Measurements from ENCODE around the gene PDE4B. TPM values are rescaled to one million over a fixed set of nuclear protein-coding genes. Genes with fewer than 3 reads are reported as not detected.
"Not testable (repeated sequence)": the region's sequence is repeated elsewhere in the genome, so short reads cannot be mapped to it uniquely, and the experiment has no call there.

PDE4B gene
- polyA plus RNA-seq, 1 experiment: 17.6 TPM

GRCh38 chr1:65866439-65866838 is 73.7 kb downstream of the PDE4B start:
- CTCF ChIA-PET: interaction anchor here (1.0 kb wide), 1 partner anchor 178 kb away, joined by 4 read pairs; no protein-coding TSS in a partner anchor
- H3K4me3 ChIP-seq (ENCODE audit: low read depth, low read length): no peak overlapping the region
- no peak for TF ChIP-seq CTCF (IDR thresholded peaks at IDR 0.05; ENCODE audit: low read depth, low read length)

GRCh38 chr1:65872301-65872700 is 79.6 kb downstream of the PDE4B start:
- CTCF ChIA-PET: interaction anchor here (0.6 kb wide), 1 partner anchor 63 kb away, joined by 5 read pairs; no protein-coding TSS in a partner anchor
- Histone ChIP-seq H3K27me3 (ENCODE audit: control insufficient read depth, insufficient read depth, low read length) (no peaks in the 10 kb centered on the region), H3K4me3 (ENCODE audit: low read depth, low read length) (no peak overlapping the region), H3K27ac (ENCODE audit: low read depth, low read length) (no peak overlapping the region), H3K9me3 (ENCODE audit: control insufficient read depth, insufficient read depth, low read length) (no peaks in the 10 kb centered on the region)
- POLR2A ChIA-PET: no interaction called here
- no peak for TF ChIP-seq CTCF (IDR thresholded peaks at IDR 0.05; ENCODE audit: low read depth, low read length)
- no peak for DNase-seq (ENCODE audit: low read depth, low spot score)

More at GRCh38 chr1:65866439-65866838, 73.7 kb downstream of the PDE4B start:
- POLR2A ChIA-PET: no interaction called here
- no peak for DNase-seq (ENCODE audit: low read depth, low spot score)
- Histone ChIP-seq H3K9me3 (ENCODE audit: control insufficient read depth, insufficient read depth, low read length) (no peaks in the 10 kb centered on the region), H3K27ac (ENCODE audit: low read depth, low read length) (no peak overlapping the region), H3K27me3 (ENCODE audit: control insufficient read depth, insufficient read depth, low read length) (no peaks in the 10 kb centered on the region)

- H3K4me3 ChIP-seq (ENCODE audit: low read depth, low read length); POLR2A ChIA-PET; H3K27ac ChIP-seq (ENCODE audit: low read depth, low read length); H3K9me3 ChIP-seq (ENCODE audit: control insufficient read depth, insufficient read depth, low read length); H3K27me3 ChIP-seq (ENCODE audit: control insufficient read depth, insufficient read depth, low read length); CTCF ChIA-PET; DNase-seq (ENCODE audit: low read depth, low spot score): not testable (repeated sequence)
Measured at GRCh38 chr1:65878342-65878741, 85.6 kb downstream of the PDE4B start.

- no peak for TF ChIP-seq CTCF (IDR thresholded peaks at IDR 0.05; ENCODE audit: low read depth, low read length)
- no peak for DNase-seq (ENCODE audit: low read depth, low spot score)
- Histone ChIP-seq H3K4me3 (ENCODE audit: low read depth, low read length) (no peak overlapping the region), H3K9me3 (ENCODE audit: control insufficient read depth, insufficient read depth, low read length) (no peaks in the 10 kb centered on the region), H3K27ac (ENCODE audit: low read depth, low read length) (no peak overlapping the region), H3K27me3 (ENCODE audit: control insufficient read depth, insufficient read depth, low read length) (no peaks in the 10 kb centered on the region)
- ChIA-PET CTCF (no interaction called here), POLR2A (no interaction called here)
Measured at GRCh38 chr1:65880611-65881010, 87.9 kb downstream of the PDE4B start.

- Histone ChIP-seq H3K27me3 (ENCODE audit: control insufficient read depth, insufficient read depth, low read length) (no peaks in the 10 kb centered on the region), H3K27ac (ENCODE audit: low read depth, low read length) (peak overlapping the region; percentile 49), H3K9me3 (ENCODE audit: control insufficient read depth, insufficient read depth, low read length) (no peaks in the 10 kb centered on the region), H3K4me3 (ENCODE audit: low read depth, low read length) (no peak overlapping the region)
- no peak for TF ChIP-seq CTCF (IDR thresholded peaks at IDR 0.05; ENCODE audit: low read depth, low read length)
- POLR2A ChIA-PET: no interaction called here
- no peak for DNase-seq (ENCODE audit: low read depth, low spot score)
- CTCF ChIA-PET: no interaction called here
Measured at GRCh38 chr1:65881067-65881594, 88.4 kb downstream of the PDE4B start.
